ENCODE results near the gene COL5A1.

COL5A1 gene

GRCh38 chr9:134600836-134601638 lies 40.6 kb upstream of the COL5A1 start:
- Histone ChIP-seq H3K4me3 (ENCODE audit: low read length) (no peak overlapping the region), H3K36me3 (ENCODE audit: control insufficient read depth, insufficient read depth, low read length) (no peaks in the 10 kb centered on the region), H3K9me3 (ENCODE audit: control insufficient read depth, low read length) (no peaks in the 10 kb centered on the region), H3K9ac (ENCODE audit: low read length) (no peak overlapping the region), H3K27me3 (ENCODE audit: control insufficient read depth, insufficient read depth, low read length) (no peaks in the 10 kb centered on the region), H3K4me1 (ENCODE audit: control insufficient read depth, insufficient read depth, low read length) (no peaks in the 10 kb centered on the region)

- H3K4me1 ChIP-seq (ENCODE audit: control insufficient read depth, insufficient read depth, low read length), result no peaks in the 10 kb centered on the region
- H3K9ac ChIP-seq (ENCODE audit: low read length), result no peak overlapping the region
- no peak overlapping the region for H3K4me3 ChIP-seq (ENCODE audit: low read length)
- H3K36me3 ChIP-seq (ENCODE audit: control insufficient read depth, insufficient read depth, low read length), result no peaks in the 10 kb centered on the region
- H3K27me3 ChIP-seq (ENCODE audit: control insufficient read depth, insufficient read depth, low read length), result no peaks in the 10 kb centered on the region
- H3K9me3 ChIP-seq (ENCODE audit: control insufficient read depth, low read length), result no peaks in the 10 kb centered on the region
Observed at GRCh38 chr9:134601764-134602163, 39.8 kb upstream of the COL5A1 start.

- Histone ChIP-seq H3K27me3 (ENCODE audit: control insufficient read depth, insufficient read depth, low read length) (no peaks in the 10 kb centered on the region), H3K4me3 (ENCODE audit: low read length) (no peak overlapping the region), H3K36me3 (ENCODE audit: control insufficient read depth, insufficient read depth, low read length) (no peaks in the 10 kb centered on the region), H3K9me3 (ENCODE audit: control insufficient read depth, low read length) (no peaks in the 10 kb centered on the region), H3K4me1 (ENCODE audit: control insufficient read depth, insufficient read depth, low read length) (no peaks in the 10 kb centered on the region), H3K9ac (ENCODE audit: low read length) (no peak overlapping the region)
Observed at GRCh38 chr9:134602547-134603362, 38.8 kb upstream of the COL5A1 start.

- Histone ChIP-seq H3K4me3 (ENCODE audit: low read length) (no peak overlapping the region), H3K27me3 (ENCODE audit: control insufficient read depth, insufficient read depth, low read length) (no peaks in the 10 kb centered on the region), H3K9me3 (ENCODE audit: control insufficient read depth, low read length) (no peaks in the 10 kb centered on the region), H3K4me1 (ENCODE audit: control insufficient read depth, insufficient read depth, low read length) (no peaks in the 10 kb centered on the region), H3K36me3 (ENCODE audit: control insufficient read depth, insufficient read depth, low read length) (no peaks in the 10 kb centered on the region), H3K9ac (ENCODE audit: low read length) (no peak overlapping the region)
Observed at GRCh38 chr9:134604834-134605233, 36.8 kb upstream of the COL5A1 start.

GRCh38 chr9:134605351-134605965 lies 36.1 kb upstream of the COL5A1 start:
- Histone ChIP-seq H3K4me1 (ENCODE audit: control insufficient read depth, insufficient read depth, low read length) (no peaks in the 10 kb centered on the region), H3K4me3 (ENCODE audit: low read length) (no peak overlapping the region), H3K36me3 (ENCODE audit: control insufficient read depth, insufficient read depth, low read length) (no peaks in the 10 kb centered on the region), H3K9ac (ENCODE audit: low read length) (no peak overlapping the region), H3K9me3 (ENCODE audit: control insufficient read depth, low read length) (no peaks in the 10 kb centered on the region), H3K27me3 (ENCODE audit: control insufficient read depth, insufficient read depth, low read length) (no peaks in the 10 kb centered on the region)

GRCh38 chr9:134605966-134606357 lies 35.6 kb upstream of the COL5A1 start:
- no peaks in the 10 kb centered on the region for H3K27me3 ChIP-seq (ENCODE audit: control insufficient read depth, insufficient read depth, low read length)
- H3K9me3 ChIP-seq (ENCODE audit: control insufficient read depth, low read length), result no peaks in the 10 kb centered on the region

GRCh38 chr9:134606951-134607731 lies 34.5 kb upstream of the COL5A1 start:
- Histone ChIP-seq H3K9ac (ENCODE audit: low read length) (no peak overlapping the region), H3K27me3 (ENCODE audit: control insufficient read depth, insufficient read depth, low read length) (no peaks in the 10 kb centered on the region), H3K9me3 (ENCODE audit: control insufficient read depth, low read length) (peaks cover 3% of the 10 kb centered on the region), H3K4me1 (ENCODE audit: control insufficient read depth, insufficient read depth, low read length) (no peaks in the 10 kb centered on the region), H3K36me3 (ENCODE audit: control insufficient read depth, insufficient read depth, low read length) (no peaks in the 10 kb centered on the region), H3K4me3 (ENCODE audit: low read length) (no peak overlapping the region)

More at GRCh38 chr9:134605966-134606357, 35.6 kb upstream of the COL5A1 start:
- Histone ChIP-seq H3K4me3 (ENCODE audit: low read length) (no peak overlapping the region), H3K36me3 (ENCODE audit: control insufficient read depth, insufficient read depth, low read length) (no peaks in the 10 kb centered on the region), H3K4me1 (ENCODE audit: control insufficient read depth, insufficient read depth, low read length) (no peaks in the 10 kb centered on the region), H3K9ac (ENCODE audit: low read length) (no peak overlapping the region)

- no peak overlapping the region for H3K4me3 ChIP-seq (ENCODE audit: low read length)
- H3K9ac ChIP-seq (ENCODE audit: low read length), result no peak overlapping the region
- no peaks in the 10 kb centered on the region for H3K27me3 ChIP-seq (ENCODE audit: control insufficient read depth, insufficient read depth, low read length)
- H3K4me1 ChIP-seq (ENCODE audit: control insufficient read depth, insufficient read depth, low read length), result no peaks in the 10 kb centered on the region
- H3K9me3 ChIP-seq (ENCODE audit: control insufficient read depth, low read length), result peaks cover 5% of the 10 kb centered on the region
- no peaks in the 10 kb centered on the region for H3K36me3 ChIP-seq (ENCODE audit: control insufficient read depth, insufficient read depth, low read length)
Observed at GRCh38 chr9:134607971-134608370, 33.6 kb upstream of the COL5A1 start.

- no peak overlapping the region for H3K4me3 ChIP-seq (ENCODE audit: low read length)
- H3K9ac ChIP-seq (ENCODE audit: low read length), result no peak overlapping the region
- H3K27me3 ChIP-seq (ENCODE audit: control insufficient read depth, insufficient read depth, low read length), result no peaks in the 10 kb centered on the region
- no peaks in the 10 kb centered on the region for H3K36me3 ChIP-seq (ENCODE audit: control insufficient read depth, insufficient read depth, low read length)
- H3K4me1 ChIP-seq (ENCODE audit: control insufficient read depth, insufficient read depth, low read length), result no peaks in the 10 kb centered on the region
- H3K9me3 ChIP-seq (ENCODE audit: control insufficient read depth, low read length), result peaks cover 5% of the 10 kb centered on the region
Observed at GRCh38 chr9:134611046-134611445, 30.6 kb upstream of the COL5A1 start.

- H3K9me3 ChIP-seq (ENCODE audit: control insufficient read depth, low read length), result peaks cover 5% of the 10 kb centered on the region
- H3K36me3 ChIP-seq (ENCODE audit: control insufficient read depth, insufficient read depth, low read length), result no peaks in the 10 kb centered on the region
- no peaks in the 10 kb centered on the region for H3K27me3 ChIP-seq (ENCODE audit: control insufficient read depth, insufficient read depth, low read length)
- H3K4me3 ChIP-seq (ENCODE audit: low read length), result no peak overlapping the region
- no peak overlapping the region for H3K9ac ChIP-seq (ENCODE audit: low read length)
- H3K4me1 ChIP-seq (ENCODE audit: control insufficient read depth, insufficient read depth, low read length), result no peaks in the 10 kb centered on the region
Observed at GRCh38 chr9:134612309-134612708, 29.3 kb upstream of the COL5A1 start.

- no peak overlapping the region for H3K9ac ChIP-seq (ENCODE audit: low read length)
- H3K36me3 ChIP-seq (ENCODE audit: control insufficient read depth, insufficient read depth, low read length), result no peaks in the 10 kb centered on the region
- no peaks in the 10 kb centered on the region for H3K4me1 ChIP-seq (ENCODE audit: control insufficient read depth, insufficient read depth, low read length)
- H3K27me3 ChIP-seq (ENCODE audit: control insufficient read depth, insufficient read depth, low read length), result no peaks in the 10 kb centered on the region
- no peak overlapping the region for H3K4me3 ChIP-seq (ENCODE audit: low read length)
- H3K9me3 ChIP-seq (ENCODE audit: control insufficient read depth, low read length), result peaks cover 5% of the 10 kb centered on the region
Observed at GRCh38 chr9:134612715-134613114, 28.9 kb upstream of the COL5A1 start.

Data from mucosa of stomach (tissue), 1 donor.